ENCODE measurements around the gene CD177.
"Not testable (repeated sequence)": the region's sequence is repeated elsewhere in the genome, so short reads cannot be mapped to it uniquely, and the experiment has no call there.

The CD177 gene

GRCh38 chr19:43380771-43381386 is 27.4 kb downstream of the CD177 start:
- no peak for DNase-seq (ENCODE audit: low spot score)

- DNase-seq (ENCODE audit: low spot score) = not testable (repeated sequence)
Observed at GRCh38 chr19:43382586-43383216, 29.2 kb downstream of the CD177 start.

GRCh38 chr19:43383254-43383653 is 29.8 kb downstream of the CD177 start:
- DNase-seq (ENCODE audit: low spot score) = not testable (repeated sequence)

GRCh38 chr19:43383759-43384158 is 30.3 kb downstream of the CD177 start:
- DNase-seq (ENCODE audit: low spot score) = not testable (repeated sequence)

GRCh38 chr19:43390903-43391551 is 37.5 kb downstream of the CD177 start:
- DNase-seq (ENCODE audit: low spot score) = not testable (repeated sequence)

- DNase-seq (ENCODE audit: low spot score) = not testable (repeated sequence)
Observed at GRCh38 chr19:43391552-43391935, 38.1 kb downstream of the CD177 start.

GRCh38 chr19:43393501-43393900 is 40.0 kb downstream of the CD177 start:
- DNase-seq (ENCODE audit: low spot score) = not testable (repeated sequence)

- DNase-seq (ENCODE audit: low spot score) = no peak
Observed at GRCh38 chr19:43395561-43395960, 42.1 kb downstream of the CD177 start.

GRCh38 chr19:43406297-43406696 is 52.8 kb downstream of the CD177 start:
- no peak for DNase-seq (ENCODE audit: low spot score)

- no peak for DNase-seq (ENCODE audit: low spot score)
Observed at GRCh38 chr19:43407416-43408005, 54.0 kb downstream of the CD177 start.

- no peak for DNase-seq (ENCODE audit: low spot score)
Observed at GRCh38 chr19:43408043-43408442, 54.6 kb downstream of the CD177 start.

GRCh38 chr19:43409415-43409814 is 55.9 kb downstream of the CD177 start:
- no peak for DNase-seq (ENCODE audit: low spot score)

- DNase-seq (ENCODE audit: low spot score) = no peak
Observed at GRCh38 chr19:43412441-43412840, 59.0 kb downstream of the CD177 start.

All from ecto neural progenitor cell (in vitro differentiated cells).